ENCODE measurements around the gene BCAS2. TPM values are rescaled to one million over a fixed set of nuclear protein-coding genes. Genes with fewer than 3 reads are reported as not detected.

BCAS2 gene
- total and polyA plus RNA-seq, 2 experiments from 2014 or later: 50.7 to 111 TPM

DNA sequence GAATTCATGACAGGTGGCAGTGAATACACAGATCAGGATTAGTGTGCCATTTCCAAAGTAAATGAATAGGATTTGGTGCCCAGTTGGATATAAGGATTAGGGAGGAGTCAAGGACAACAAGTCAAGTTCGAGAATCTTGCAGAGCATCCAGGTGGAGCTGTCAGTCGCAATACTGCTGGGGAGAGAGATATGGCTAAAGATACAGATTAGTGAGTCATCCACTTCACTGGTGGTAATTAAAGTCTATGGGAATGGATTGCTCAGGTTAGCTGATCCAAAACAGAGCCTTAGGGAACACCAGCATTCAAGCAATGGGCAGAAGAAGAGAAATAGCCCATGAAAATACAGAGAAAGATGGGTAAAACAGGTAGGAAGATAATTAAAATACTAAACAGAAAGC, 26.8 kb downstream of the BCAS2 start:
- H3K4me3 Mint-ChIP-seq: no peak overlapping the region
- Histone ChIP-seq H3K9me2 (ENCODE audit: insufficient read depth) (no peaks in the 10 kb centered on the region), H3K4me1 (ENCODE audit: insufficient read depth) (no peaks in the 10 kb centered on the region), H3K79me2 (replicated peaks; ENCODE audit: insufficient read depth) (no peaks in the 10 kb centered on the region), H3F3A (replicated peaks; ENCODE audit: low read depth) (no peaks in the 10 kb centered on the region), H3K27me3 (ENCODE audit: insufficient read depth) (no peaks in the 10 kb centered on the region), H3K4me3 (no peak overlapping the region), H4K20me1 (replicated peaks; ENCODE audit: insufficient read depth) (no peaks in the 10 kb centered on the region), H3K4me2 (no peak overlapping the region), H2AFZ (no peak overlapping the region), H3K36me3 (ENCODE audit: insufficient read depth) (no peaks in the 10 kb centered on the region), H3K27ac (ENCODE audit: low read depth) (no peak overlapping the region)
- H3K36me3 Mint-ChIP-seq (ENCODE audit: low read depth): no peaks in the 10 kb centered on the region
- no peak for ATAC-seq
- TF ChIP-seq, protein P1, sequence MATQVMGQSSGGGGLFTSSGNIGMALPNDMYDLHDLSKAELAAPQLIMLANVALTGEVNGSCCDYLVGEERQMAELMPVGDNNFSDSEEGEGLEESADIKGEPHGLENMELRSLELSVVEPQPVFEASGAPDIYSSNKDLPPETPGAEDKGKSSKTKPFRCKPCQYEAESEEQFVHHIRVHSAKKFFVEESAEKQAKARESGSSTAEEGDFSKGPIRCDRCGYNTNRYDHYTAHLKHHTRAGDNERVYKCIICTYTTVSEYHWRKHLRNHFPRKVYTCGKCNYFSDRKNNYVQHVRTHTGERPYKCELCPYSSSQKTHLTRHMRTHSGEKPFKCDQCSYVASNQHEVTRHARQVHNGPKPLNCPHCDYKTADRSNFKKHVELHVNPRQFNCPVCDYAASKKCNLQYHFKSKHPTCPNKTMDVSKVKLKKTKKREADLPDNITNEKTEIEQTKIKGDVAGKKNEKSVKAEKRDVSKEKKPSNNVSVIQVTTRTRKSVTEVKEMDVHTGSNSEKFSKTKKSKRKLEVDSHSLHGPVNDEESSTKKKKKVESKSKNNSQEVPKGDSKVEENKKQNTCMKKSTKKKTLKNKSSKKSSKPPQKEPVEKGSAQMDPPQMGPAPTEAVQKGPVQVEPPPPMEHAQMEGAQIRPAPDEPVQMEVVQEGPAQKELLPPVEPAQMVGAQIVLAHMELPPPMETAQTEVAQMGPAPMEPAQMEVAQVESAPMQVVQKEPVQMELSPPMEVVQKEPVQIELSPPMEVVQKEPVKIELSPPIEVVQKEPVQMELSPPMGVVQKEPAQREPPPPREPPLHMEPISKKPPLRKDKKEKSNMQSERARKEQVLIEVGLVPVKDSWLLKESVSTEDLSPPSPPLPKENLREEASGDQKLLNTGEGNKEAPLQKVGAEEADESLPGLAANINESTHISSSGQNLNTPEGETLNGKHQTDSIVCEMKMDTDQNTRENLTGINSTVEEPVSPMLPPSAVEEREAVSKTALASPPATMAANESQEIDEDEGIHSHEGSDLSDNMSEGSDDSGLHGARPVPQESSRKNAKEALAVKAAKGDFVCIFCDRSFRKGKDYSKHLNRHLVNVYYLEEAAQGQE (IDR thresholded peaks at IDR 0.05; ENCODE audit: unreplicated experiment): no peak
- no peak for TF ChIP-seq JUNB (IDR thresholded peaks at IDR 0.05; ENCODE audit: unreplicated experiment)
- DNase-seq (ENCODE audit: low spot score): no peak
- no peaks in the 10 kb centered on the region for H3K9me3 Mint-ChIP-seq
- no peaks in the 10 kb centered on the region for H3K27me3 Mint-ChIP-seq (ENCODE audit: insufficient read depth, low read depth, poor library complexity)
- 0 out of 3 replicates have a peak, but pooled peaks cover 4% of the 10 kb centered on the region for H3K4me1 Mint-ChIP-seq
- no peak overlapping the region for H3K27ac Mint-ChIP-seq

DNA sequence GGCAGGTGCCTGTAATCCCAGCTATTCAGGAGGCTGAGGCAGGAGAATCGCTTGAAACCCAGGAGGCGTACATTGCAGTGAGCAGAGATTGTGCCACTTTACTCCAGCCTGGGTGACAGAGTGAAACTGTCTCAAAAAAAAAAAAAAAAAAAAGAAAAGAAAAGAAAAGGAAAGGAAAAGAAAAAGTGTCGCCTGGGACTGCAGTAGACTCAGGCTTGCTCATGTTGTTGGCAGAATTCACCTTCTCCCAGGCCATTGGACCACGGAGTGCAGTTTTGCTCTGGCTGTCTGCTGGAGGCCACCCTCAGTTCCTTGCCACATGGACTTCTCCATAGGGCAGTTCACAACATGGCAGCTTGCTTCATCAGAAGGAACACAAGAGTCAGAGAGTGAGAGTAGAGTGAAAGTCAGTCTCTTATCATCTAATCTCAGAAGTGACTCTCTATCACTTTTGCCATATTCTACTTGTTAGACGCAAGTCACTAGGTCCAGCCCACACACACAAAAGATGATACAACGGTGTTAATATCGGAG, 29.2 kb downstream of the BCAS2 start:
- no peak for DNase-seq (ENCODE audit: low spot score)
- Histone ChIP-seq H3K79me2 (replicated peaks; ENCODE audit: insufficient read depth) (no peaks in the 10 kb centered on the region), H3K27me3 (ENCODE audit: insufficient read depth) (no peaks in the 10 kb centered on the region), H3K36me3 (ENCODE audit: insufficient read depth) (no peaks in the 10 kb centered on the region), H2AFZ (no peak overlapping the region), H3F3A (replicated peaks; ENCODE audit: low read depth) (no peaks in the 10 kb centered on the region), H4K20me1 (replicated peaks; ENCODE audit: insufficient read depth) (no peaks in the 10 kb centered on the region), H3K9me2 (ENCODE audit: insufficient read depth) (no peaks in the 10 kb centered on the region), H3K4me2 (no peak overlapping the region), H3K4me1 (ENCODE audit: insufficient read depth) (no peaks in the 10 kb centered on the region), H3K4me3 (no peak overlapping the region), H3K27ac (ENCODE audit: low read depth) (no peak overlapping the region)
- ATAC-seq: no peak
- 0 out of 3 replicates have a peak, but pooled peaks cover 4% of the 10 kb centered on the region for H3K4me1 Mint-ChIP-seq
- no peaks in the 10 kb centered on the region for H3K9me3 Mint-ChIP-seq
- H3K4me3 Mint-ChIP-seq: no peak overlapping the region
- H3K36me3 Mint-ChIP-seq (ENCODE audit: low read depth): no peaks in the 10 kb centered on the region
- H3K27ac Mint-ChIP-seq: no peak overlapping the region
- TF ChIP-seq, protein P2, sequence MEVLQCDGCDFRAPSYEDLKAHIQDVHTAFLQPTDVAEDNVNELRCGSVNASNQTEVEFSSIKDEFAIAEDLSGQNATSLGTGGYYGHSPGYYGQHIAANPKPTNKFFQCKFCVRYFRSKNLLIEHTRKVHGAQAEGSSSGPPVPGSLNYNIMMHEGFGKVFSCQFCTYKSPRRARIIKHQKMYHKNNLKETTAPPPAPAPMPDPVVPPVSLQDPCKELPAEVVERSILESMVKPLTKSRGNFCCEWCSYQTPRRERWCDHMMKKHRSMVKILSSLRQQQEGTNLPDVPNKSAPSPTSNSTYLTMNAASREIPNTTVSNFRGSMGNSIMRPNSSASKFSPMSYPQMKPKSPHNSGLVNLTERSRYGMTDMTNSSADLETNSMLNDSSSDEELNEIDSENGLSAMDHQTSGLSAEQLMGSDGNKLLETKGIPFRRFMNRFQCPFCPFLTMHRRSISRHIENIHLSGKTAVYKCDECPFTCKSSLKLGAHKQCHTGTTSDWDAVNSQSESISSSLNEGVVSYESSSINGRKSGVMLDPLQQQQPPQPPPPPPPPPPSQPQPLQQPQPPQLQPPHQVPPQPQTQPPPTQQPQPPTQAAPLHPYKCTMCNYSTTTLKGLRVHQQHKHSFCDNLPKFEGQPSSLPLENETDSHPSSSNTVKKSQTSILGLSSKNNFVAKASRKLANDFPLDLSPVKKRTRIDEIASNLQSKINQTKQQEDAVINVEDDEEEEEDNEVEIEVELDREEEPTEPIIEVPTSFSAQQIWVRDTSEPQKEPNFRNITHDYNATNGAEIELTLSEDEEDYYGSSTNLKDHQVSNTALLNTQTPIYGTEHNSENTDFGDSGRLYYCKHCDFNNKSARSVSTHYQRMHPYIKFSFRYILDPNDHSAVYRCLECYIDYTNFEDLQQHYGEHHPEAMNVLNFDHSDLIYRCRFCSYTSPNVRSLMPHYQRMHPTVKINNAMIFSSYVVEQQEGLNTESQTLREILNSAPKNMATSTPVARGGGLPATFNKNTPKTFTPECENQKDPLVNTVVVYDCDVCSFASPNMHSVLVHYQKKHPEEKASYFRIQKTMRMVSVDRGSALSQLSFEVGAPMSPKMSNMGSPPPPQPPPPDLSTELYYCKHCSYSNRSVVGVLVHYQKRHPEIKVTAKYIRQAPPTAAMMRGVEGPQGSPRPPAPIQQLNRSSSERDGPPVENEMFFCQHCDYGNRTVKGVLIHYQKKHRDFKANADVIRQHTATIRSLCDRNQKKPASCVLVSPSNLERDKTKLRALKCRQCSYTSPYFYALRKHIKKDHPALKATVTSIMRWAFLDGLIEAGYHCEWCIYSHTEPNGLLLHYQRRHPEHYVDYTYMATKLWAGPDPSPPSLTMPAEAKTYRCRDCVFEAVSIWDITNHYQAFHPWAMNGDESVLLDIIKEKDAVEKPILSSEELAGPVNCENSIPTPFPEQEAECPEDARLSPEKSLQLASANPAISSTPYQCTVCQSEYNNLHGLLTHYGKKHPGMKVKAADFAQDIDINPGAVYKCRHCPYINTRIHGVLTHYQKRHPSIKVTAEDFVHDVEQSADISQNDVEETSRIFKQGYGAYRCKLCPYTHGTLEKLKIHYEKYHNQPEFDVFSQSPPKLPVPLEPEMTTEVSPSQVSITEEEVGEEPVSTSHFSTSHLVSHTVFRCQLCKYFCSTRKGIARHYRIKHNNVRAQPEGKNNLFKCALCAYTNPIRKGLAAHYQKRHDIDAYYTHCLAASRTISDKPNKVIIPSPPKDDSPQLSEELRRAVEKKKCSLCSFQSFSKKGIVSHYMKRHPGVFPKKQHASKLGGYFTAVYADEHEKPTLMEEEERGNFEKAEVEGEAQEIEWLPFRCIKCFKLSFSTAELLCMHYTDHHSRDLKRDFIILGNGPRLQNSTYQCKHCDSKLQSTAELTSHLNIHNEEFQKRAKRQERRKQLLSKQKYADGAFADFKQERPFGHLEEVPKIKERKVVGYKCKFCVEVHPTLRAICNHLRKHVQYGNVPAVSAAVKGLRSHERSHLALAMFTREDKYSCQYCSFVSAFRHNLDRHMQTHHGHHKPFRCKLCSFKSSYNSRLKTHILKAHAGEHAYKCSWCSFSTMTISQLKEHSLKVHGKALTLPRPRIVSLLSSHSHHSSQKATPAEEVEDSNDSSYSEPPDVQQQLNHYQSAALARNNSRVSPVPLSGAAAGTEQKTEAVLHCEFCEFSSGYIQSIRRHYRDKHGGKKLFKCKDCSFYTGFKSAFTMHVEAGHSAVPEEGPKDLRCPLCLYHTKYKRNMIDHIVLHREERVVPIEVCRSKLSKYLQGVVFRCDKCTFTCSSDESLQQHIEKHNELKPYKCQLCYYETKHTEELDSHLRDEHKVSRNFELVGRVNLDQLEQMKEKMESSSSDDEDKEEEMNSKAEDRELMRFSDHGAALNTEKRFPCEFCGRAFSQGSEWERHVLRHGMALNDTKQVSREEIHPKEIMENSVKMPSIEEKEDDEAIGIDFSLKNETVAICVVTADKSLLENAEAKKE (CRISPR knock-in tag; IDR thresholded peaks at IDR 0.05): no peak
- no peak for TF ChIP-seq ZNF114 (CRISPR knock-in tag; IDR thresholded peaks at IDR 0.05)
- TF ChIP-seq, protein P1 (IDR thresholded peaks at IDR 0.05; ENCODE audit: unreplicated experiment): no peak
- TF ChIP-seq, protein P3, sequence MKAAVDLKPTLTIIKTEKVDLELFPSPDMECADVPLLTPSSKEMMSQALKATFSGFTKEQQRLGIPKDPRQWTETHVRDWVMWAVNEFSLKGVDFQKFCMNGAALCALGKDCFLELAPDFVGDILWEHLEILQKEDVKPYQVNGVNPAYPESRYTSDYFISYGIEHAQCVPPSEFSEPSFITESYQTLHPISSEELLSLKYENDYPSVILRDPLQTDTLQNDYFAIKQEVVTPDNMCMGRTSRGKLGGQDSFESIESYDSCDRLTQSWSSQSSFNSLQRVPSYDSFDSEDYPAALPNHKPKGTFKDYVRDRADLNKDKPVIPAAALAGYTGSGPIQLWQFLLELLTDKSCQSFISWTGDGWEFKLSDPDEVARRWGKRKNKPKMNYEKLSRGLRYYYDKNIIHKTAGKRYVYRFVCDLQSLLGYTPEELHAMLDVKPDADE (IDR thresholded peaks at IDR 0.05): no peak
- H3K27me3 Mint-ChIP-seq (ENCODE audit: insufficient read depth, low read depth, poor library complexity): no peaks in the 10 kb centered on the region

Measured in GM23338 (cell line).